ENCODE results near the gene CDX2. TPM values are rescaled to one million over a fixed set of nuclear protein-coding genes. Genes with fewer than 3 reads are reported as not detected.

The CDX2 gene
- total RNA-seq, 3 donors from 2014 or later, result 113 to 349 (median 240) TPM

GRCh38 chr13:27913160-27913559 is 56.0 kb downstream of the CDX2 start:
- no peak for ATAC-seq
- Histone ChIP-seq H3K4me3 (no peak overlapping the region), H3K4me1 (ENCODE audit: low read depth) (peaks cover 10% of the 10 kb centered on the region), H3K36me3 (ENCODE audit: low read depth) (no peaks in the 10 kb centered on the region), H3K9me3 (no peaks in the 10 kb centered on the region)
- no peak for DNase-seq
- intact Hi-C loops (cut with DNase I, micrococcal nuclease), result no loop called here
- TF ChIP-seq CTCF (IDR thresholded peaks at IDR 0.05), result no peak

GRCh38 chr13:27911521-27911920 is 57.6 kb downstream of the CDX2 start:
- DNase-seq, result no peak
- TF ChIP-seq CTCF (IDR thresholded peaks at IDR 0.05), result no peak
- no peaks in the 10 kb centered on the region for H3K9me3 ChIP-seq
- no peak overlapping the region for H3K4me3 ChIP-seq
- peak; percentile 38 for ATAC-seq
- no peaks in the 10 kb centered on the region for H3K4me1 ChIP-seq (ENCODE audit: low read depth)
- intact Hi-C loops (cut with DNase I, micrococcal nuclease), result no loop called here
- no peaks in the 10 kb centered on the region for H3K36me3 ChIP-seq (ENCODE audit: low read depth)

Other genes starting within 250 kb of the CDX2 start
- gene GSX1, start 176.8 kb downstream of the CDX2 start, total RNA-seq, result not detected
- 1 to 10 TPM in 1 of 3 donors, under 1 TPM in 1, not detected in 1; 0.72 to 1.5 TPM for gene PDX1, start 49.3 kb downstream of the CDX2 start, total RNA-seq
- gene URAD, start 19.4 kb upstream of the CDX2 start, total RNA-seq, result 10 to 100 TPM; 17.9 to 62.9 (median 23.9) TPM
- gene FLT3, start 131.3 kb upstream of the CDX2 start, total RNA-seq, result under 1 TPM; 0.09 to 0.51 (median 0.41) TPM
- gene PAN3, start 169.2 kb upstream of the CDX2 start, total RNA-seq, result 10 to 100 TPM; 28.4 to 43.7 (median 40.2) TPM

Measured in mucosa of descending colon (tissue), 3 donors.